Measurements from ENCODE around the gene CTNNA2. TPM values are rescaled to one million over a fixed set of nuclear protein-coding genes. Genes with fewer than 3 reads are reported as not detected.

The CTNNA2 gene
- total and polyA plus RNA-seq, 2 of the 8 experiments (the other 6 are each of a cell fraction or from before 2014, with no cell fraction given) = 3.9 to 9.0 TPM

DNA sequence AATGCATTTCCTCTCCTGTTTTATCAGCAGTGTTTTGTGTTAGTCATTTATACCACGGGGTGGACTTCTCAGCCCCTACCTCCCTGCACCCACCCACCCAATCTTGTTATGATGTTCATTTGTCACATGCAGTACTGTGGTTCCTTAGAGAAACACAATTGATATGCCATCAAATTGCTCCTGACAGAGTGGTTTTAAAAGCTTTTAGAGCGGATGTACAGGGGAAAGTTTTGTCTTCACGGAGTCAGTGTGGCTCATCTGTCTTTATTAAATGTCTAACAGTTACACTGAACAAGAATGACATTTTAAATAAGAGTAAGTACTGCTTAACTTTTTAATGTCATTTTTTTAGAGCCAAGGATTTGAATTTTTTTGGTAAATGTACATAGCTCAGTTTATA is 634.8 kb downstream of the CTNNA2 start:
- H3K9ac ChIP-seq (replicated peaks in 1 of 4; ENCODE audit: extremely low read depth in 1 of 4, low read depth in 3 of 4, low read length in 3 of 4) = no peak overlapping the region
- H2BK12ac ChIP-seq (ENCODE audit: low read depth, low read length) = no peak overlapping the region
- H2BK15ac ChIP-seq (ENCODE audit: low read length) = no peak overlapping the region
- TF ChIP-seq FOSL1 (IDR thresholded peaks at IDR 0.05; ENCODE audit: insufficient read depth, low read depth, low read length) (no peak), KDM1A (IDR thresholded peaks at IDR 0.05; ENCODE audit: borderline replicate concordance, low read length) (no peak), BACH1 (IDR thresholded peaks at IDR 0.05; ENCODE audit: low read length) (no peak), ASH2L (IDR thresholded peaks at IDR 0.05; ENCODE audit: low read length) (no peak), RNF2 (IDR thresholded peaks at IDR 0.05; ENCODE audit: borderline replicate concordance, low read depth, low read length, missing control alignments, poor library complexity, severe bottlenecking) (no peak), EGR1 (IDR thresholded peaks at IDR 0.05; ENCODE audit: borderline replicate concordance, low read depth, low read length) (no peak), CHD1 (IDR thresholded peaks at IDR 0.05; ENCODE audit: low read depth, low read length) (no peak), CEBPB (IDR thresholded peaks at IDR 0.05; ENCODE audit: low read depth, low read length) (no peak), GTF2F1 (IDR thresholded peaks at IDR 0.05; ENCODE audit: borderline replicate concordance, low read depth, low read length) (no peak), POLR2A (IDR thresholded peaks at IDR 0.05; ENCODE audit: control extremely low read depth in 1 of 2, low read depth in 2 of 2, low read length in 2 of 2) (no peak)
- TF ChIP-seq, protein P1, sequence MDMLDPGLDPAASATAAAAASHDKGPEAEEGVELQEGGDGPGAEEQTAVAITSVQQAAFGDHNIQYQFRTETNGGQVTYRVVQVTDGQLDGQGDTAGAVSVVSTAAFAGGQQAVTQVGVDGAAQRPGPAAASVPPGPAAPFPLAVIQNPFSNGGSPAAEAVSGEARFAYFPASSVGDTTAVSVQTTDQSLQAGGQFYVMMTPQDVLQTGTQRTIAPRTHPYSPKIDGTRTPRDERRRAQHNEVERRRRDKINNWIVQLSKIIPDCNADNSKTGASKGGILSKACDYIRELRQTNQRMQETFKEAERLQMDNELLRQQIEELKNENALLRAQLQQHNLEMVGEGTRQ (IDR thresholded peaks at IDR 0.05; ENCODE audit: low read length) = no peak
- no peak overlapping the region for H4K5ac ChIP-seq (ENCODE audit: insufficient read length, low read depth, low read length)
- ChIA-PET POLR2A (ENCODE audit: partially characterized antibody) (no interaction called here), CTCF (ENCODE audit: partially characterized antibody) (interaction anchor here (1.2 kb wide), 1 partner anchor 91 kb away, joined by 3 read pairs; no protein-coding TSS in a partner anchor)
- H3K23me2 ChIP-seq (ENCODE audit: low read depth, low read length) = no peaks in the 10 kb centered on the region
- no peaks in the 10 kb centered on the region for H3K79me2 ChIP-seq (ENCODE audit: control insufficient read depth in 1 of 2, insufficient read depth in 2 of 2, low read length in 2 of 2)
- FAIRE-seq (no peak), DNase-seq (ENCODE audit: low read depth in 1 of 2, low spot score in 2 of 2) (no peak)
- no peak overlapping the region for H3K4me3 ChIP-seq (ENCODE audit: extremely low read depth in 1 of 4, insufficient read depth in 2 of 4, low read depth in 3 of 4, low read length in 4 of 4)
- no peaks in the 10 kb centered on the region for H3K27me3 ChIP-seq (replicated peaks in 1 of 4; ENCODE audit: control insufficient read depth in 3 of 4, extremely low read depth in 1 of 4, insufficient read depth in 3 of 4, low read length in 3 of 4)
- no peaks in the 10 kb centered on the region for H3K9me3 ChIP-seq (ENCODE audit: insufficient read depth in 2 of 2, low read depth in 1 of 2, low read length in 1 of 2)
- no peak overlapping the region for H2BK5ac ChIP-seq (ENCODE audit: low read depth, low read length)
- 94% methylated on average over 3 of the region's 3 CpGs; no CpG with 5 or more reads in 1 of the 2 experiments for WGBS, 2 experiments (ENCODE audit: extremely low coverage in 1 of 2, insufficient coverage in 1 of 2, insufficient read length in 1 of 2, insufficient replicate concordance in 2 of 2, low coverage in 1 of 2, low lambda C conversion rate in 2 of 2, missing lambda C conversion rate in 1 of 2)
- H4K91ac ChIP-seq (replicated peaks; ENCODE audit: insufficient read length, low read length) = no peak overlapping the region
- no peak overlapping the region for H3K4ac ChIP-seq (replicated peaks; ENCODE audit: insufficient read length, low read depth, low read length)
- no peaks in the 10 kb centered on the region for H4K20me1 ChIP-seq (replicated peaks in 1 of 2; ENCODE audit: control insufficient read depth in 1 of 2, insufficient read depth in 2 of 2, low read length in 2 of 2)
- H4K8ac ChIP-seq (ENCODE audit: extremely low read depth, insufficient read depth, low read length) = no peak overlapping the region
- H3K79me1 ChIP-seq (ENCODE audit: low read depth, low read length) = no peaks in the 10 kb centered on the region
- H3K18ac ChIP-seq (ENCODE audit: extremely low read depth, low read length) = no peak overlapping the region
- H3K4me1 ChIP-seq (replicated peaks in 1 of 4; ENCODE audit: control insufficient read depth in 3 of 4, insufficient read depth in 4 of 4, low read length in 3 of 4) = no peaks in the 10 kb centered on the region
- H3K56ac ChIP-seq (replicated peaks; ENCODE audit: insufficient read length, low read depth, low read length) = no peak overlapping the region
- H2AK5ac ChIP-seq (ENCODE audit: low read depth, low read length) = no peak overlapping the region
- no peak overlapping the region for H3K23ac ChIP-seq (ENCODE audit: insufficient read length)
- H2AFZ ChIP-seq (ENCODE audit: low read length) = no peak overlapping the region
- no peak overlapping the region for H3K14ac ChIP-seq (ENCODE audit: insufficient read length)
- no peak overlapping the region for H3K4me2 ChIP-seq (ENCODE audit: insufficient read depth in 1 of 2, low read depth in 2 of 2, low read length in 2 of 2)
- no peaks in the 10 kb centered on the region for H3K36me3 ChIP-seq (ENCODE audit: control insufficient read depth in 2 of 4, insufficient read depth in 4 of 4, low read length in 3 of 4)
- H3K27ac ChIP-seq (ENCODE audit: low read depth, low read length) = no peak overlapping the region
- no peak overlapping the region for H2BK120ac ChIP-seq (replicated peaks; ENCODE audit: low read depth, low read length)
- H2BK20ac ChIP-seq (ENCODE audit: low read length) = no peak overlapping the region

Measured in H1 (cell line).